ENCODE results near the gene UBALD1.

UBALD1 gene

GRCh38 chr16:4615384-4616046 is 827 bp upstream of the UBALD1 start:
- TF ChIP-seq, protein P1, sequence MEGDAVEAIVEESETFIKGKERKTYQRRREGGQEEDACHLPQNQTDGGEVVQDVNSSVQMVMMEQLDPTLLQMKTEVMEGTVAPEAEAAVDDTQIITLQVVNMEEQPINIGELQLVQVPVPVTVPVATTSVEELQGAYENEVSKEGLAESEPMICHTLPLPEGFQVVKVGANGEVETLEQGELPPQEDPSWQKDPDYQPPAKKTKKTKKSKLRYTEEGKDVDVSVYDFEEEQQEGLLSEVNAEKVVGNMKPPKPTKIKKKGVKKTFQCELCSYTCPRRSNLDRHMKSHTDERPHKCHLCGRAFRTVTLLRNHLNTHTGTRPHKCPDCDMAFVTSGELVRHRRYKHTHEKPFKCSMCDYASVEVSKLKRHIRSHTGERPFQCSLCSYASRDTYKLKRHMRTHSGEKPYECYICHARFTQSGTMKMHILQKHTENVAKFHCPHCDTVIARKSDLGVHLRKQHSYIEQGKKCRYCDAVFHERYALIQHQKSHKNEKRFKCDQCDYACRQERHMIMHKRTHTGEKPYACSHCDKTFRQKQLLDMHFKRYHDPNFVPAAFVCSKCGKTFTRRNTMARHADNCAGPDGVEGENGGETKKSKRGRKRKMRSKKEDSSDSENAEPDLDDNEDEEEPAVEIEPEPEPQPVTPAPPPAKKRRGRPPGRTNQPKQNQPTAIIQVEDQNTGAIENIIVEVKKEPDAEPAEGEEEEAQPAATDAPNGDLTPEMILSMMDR (IDR thresholded peaks at IDR 0.05; ENCODE audit: borderline replicate concordance, insufficient read depth, low read depth, low read length), result no peak
- H3K4me3 ChIP-seq (ENCODE audit: low read depth, low read length), result peak overlapping the region; percentile 89

DNA sequence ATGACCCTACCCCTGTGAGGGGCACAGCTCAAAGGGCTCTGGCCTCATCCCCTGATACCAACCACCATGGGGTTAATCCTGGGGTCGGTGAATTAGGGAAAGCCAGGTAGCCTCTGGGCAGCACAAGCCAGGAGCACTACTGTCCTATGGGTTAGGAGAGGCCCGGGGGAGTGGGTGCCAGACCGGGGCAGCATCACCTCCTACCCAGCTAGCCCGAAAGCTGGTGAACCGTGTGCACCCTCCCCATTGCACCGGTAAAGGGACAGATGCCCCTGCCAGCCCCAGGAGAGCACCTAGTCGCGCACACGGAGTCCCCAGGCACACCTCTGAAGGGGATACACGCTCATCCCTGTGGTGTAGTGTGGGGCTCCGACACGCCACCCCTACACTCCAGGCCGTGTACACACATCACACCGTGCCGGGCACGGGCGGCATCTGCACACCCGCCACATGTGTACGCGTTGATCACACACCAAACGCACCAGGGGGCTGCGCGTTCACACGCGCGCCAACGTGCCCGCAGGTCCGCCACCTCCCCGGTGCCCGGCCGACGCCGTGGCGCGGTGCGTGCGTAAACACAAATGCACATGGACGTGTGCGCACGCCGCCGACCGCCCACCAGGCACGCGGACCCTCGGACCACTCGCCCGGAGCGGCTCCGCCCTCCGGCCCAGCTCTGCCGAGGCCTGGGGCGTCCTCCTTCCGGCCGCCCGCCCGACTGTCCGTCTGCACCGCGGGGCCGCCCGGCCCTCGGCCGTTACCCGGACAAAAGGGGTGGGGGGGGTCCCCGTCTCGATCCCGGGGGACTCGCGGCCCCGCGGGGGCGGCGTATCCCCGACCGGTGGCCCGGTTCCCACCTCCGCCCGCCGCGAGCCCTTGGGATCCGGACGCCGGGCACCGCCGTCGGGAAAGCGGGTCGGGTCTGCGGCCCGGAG is 785 bp downstream of the UBALD1 start:
- TF ChIP-seq, protein P1 (IDR thresholded peaks at IDR 0.05; ENCODE audit: borderline replicate concordance, insufficient read depth, low read depth, low read length), result no peak

GRCh38 chr16:4612977-4613635 is 1.6 kb downstream of the UBALD1 start:
- H3K4me3 ChIP-seq (ENCODE audit: low read depth, low read length), result peak overlapping the region; percentile 89

More for the DNA sequence above, 785 bp downstream of the UBALD1 start:
- peak overlapping the region; percentile 89 for H3K4me3 ChIP-seq (ENCODE audit: low read depth, low read length)

GRCh38 chr16:4612474-4612931 is 2.2 kb downstream of the UBALD1 start:
- TF ChIP-seq, protein P1 (IDR thresholded peaks at IDR 0.05; ENCODE audit: borderline replicate concordance, insufficient read depth, low read depth, low read length), result no peak
- H3K4me3 ChIP-seq (ENCODE audit: low read depth, low read length), result no peak overlapping the region

More at GRCh38 chr16:4612977-4613635, 1.6 kb downstream of the UBALD1 start:
- TF ChIP-seq, protein P1 (IDR thresholded peaks at IDR 0.05; ENCODE audit: borderline replicate concordance, insufficient read depth, low read depth, low read length), result no peak

DNA sequence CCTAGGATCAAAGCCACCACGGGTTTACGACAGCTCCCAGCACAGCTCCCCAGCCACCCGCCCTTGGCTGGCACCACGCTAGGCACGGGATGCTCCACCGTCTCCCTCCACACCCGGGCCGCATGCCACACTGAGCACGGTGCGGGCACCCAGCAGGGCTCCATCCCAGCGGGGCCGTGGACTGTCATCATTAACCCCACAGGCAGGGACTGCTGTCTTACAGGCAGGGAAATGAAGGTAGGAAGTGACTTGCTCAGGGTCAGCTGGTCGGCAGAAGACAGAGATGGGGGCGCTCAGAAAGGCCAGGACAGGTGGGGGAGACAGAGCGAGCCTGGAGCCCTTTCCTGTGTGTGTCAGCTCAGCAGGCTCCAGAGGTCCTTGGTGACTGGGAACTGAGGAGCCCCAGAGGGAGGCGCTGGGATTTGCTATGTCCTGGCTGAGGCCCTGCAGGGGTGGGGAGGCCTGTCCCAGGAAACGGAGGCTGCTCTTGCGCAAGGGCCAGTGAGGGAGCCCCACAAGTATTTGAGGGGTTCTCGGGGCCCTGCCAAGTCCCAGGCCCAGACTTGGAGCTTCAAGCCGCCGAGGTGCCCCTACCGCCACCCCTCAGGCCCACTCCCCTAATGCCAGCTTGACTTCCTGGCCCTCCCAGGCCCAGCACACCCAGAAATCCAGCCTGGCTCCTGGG is 3.2 kb downstream of the UBALD1 start:
- TF ChIP-seq, protein P1 (IDR thresholded peaks at IDR 0.05; ENCODE audit: borderline replicate concordance, insufficient read depth, low read depth, low read length), result no peak
- no peak overlapping the region for H3K4me3 ChIP-seq (ENCODE audit: low read depth, low read length)

All from GM12875 (cell line).